ENCODE measurements around the gene UBE2G2.

The UBE2G2 gene

GRCh38 chr21:44723177-44724131, 78.2 kb downstream of the UBE2G2 start:
- no peak for DNase-seq

- DNase-seq, result no peak
These were observed 78.9 kb downstream of the UBE2G2 start for GRCh38 chr21:44722731-44723130.

- no peak for DNase-seq
These were observed 81.5 kb downstream of the UBE2G2 start for GRCh38 chr21:44720170-44720569.

Measured in NCI-H2171 (cell line).